Measurements from ENCODE around the gene KLHL30.

DNA sequence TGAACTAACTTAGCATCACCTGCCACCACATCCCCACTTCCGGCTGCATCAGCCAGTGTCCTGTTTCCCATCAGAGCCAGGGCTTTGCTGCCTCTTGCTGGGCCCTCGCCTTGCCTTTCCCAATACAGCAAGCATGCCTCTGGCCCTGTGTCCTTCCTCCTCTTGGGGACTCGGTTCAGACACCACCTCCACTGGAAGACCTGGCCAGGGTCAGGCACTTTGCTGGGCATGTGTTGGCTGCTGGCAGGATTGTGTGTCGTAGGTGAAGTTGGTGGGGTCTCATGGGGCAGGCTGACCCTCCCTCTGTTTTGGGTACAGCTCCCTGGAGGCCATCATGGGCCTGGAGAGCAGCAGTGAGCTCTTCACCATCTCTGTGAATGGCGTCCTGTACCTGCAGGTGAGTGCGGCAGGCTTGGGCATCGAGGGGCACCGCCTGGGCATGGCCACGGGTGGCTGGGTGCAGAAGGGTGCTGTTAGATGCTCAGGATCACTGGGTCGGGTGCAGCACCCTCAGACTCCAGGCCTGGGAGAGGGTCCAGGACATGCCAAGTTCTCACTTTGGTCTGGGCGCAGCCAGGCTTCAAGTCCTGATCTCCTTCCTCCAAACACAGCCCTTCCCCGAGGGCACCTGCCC lies 26.9 kb downstream of the KLHL30 start:
- TF ChIP-seq, protein P1, sequence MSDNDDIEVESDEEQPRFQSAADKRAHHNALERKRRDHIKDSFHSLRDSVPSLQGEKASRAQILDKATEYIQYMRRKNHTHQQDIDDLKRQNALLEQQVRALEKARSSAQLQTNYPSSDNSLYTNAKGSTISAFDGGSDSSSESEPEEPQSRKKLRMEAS (IDR thresholded peaks at IDR 0.05), result no peak
- TF ChIP-seq CEBPB (IDR thresholded peaks at IDR 0.05) (no peak), EP300 (IDR thresholded peaks at IDR 0.05; ENCODE audit: borderline replicate concordance) (no peak), RAD21 (IDR thresholded peaks at IDR 0.05; ENCODE audit: low read depth) (no peak), TEAD4 (IDR thresholded peaks at IDR 0.05) (no peak), YY1 (IDR thresholded peaks at IDR 0.05; ENCODE audit: low read depth) (no peak), FOXM1 (IDR thresholded peaks at IDR 0.05; ENCODE audit: borderline replicate concordance, low read depth) (no peak), ZBTB7A (IDR thresholded peaks at IDR 0.05; ENCODE audit: low read depth) (no peak), CREB1 (IDR thresholded peaks at IDR 0.05; ENCODE audit: low read depth) (no peak), TCF12 (IDR thresholded peaks at IDR 0.05; ENCODE audit: low read depth) (no peak), EGR1 (IDR thresholded peaks at IDR 0.05) (no peak)
- TF ChIP-seq, protein P2, sequence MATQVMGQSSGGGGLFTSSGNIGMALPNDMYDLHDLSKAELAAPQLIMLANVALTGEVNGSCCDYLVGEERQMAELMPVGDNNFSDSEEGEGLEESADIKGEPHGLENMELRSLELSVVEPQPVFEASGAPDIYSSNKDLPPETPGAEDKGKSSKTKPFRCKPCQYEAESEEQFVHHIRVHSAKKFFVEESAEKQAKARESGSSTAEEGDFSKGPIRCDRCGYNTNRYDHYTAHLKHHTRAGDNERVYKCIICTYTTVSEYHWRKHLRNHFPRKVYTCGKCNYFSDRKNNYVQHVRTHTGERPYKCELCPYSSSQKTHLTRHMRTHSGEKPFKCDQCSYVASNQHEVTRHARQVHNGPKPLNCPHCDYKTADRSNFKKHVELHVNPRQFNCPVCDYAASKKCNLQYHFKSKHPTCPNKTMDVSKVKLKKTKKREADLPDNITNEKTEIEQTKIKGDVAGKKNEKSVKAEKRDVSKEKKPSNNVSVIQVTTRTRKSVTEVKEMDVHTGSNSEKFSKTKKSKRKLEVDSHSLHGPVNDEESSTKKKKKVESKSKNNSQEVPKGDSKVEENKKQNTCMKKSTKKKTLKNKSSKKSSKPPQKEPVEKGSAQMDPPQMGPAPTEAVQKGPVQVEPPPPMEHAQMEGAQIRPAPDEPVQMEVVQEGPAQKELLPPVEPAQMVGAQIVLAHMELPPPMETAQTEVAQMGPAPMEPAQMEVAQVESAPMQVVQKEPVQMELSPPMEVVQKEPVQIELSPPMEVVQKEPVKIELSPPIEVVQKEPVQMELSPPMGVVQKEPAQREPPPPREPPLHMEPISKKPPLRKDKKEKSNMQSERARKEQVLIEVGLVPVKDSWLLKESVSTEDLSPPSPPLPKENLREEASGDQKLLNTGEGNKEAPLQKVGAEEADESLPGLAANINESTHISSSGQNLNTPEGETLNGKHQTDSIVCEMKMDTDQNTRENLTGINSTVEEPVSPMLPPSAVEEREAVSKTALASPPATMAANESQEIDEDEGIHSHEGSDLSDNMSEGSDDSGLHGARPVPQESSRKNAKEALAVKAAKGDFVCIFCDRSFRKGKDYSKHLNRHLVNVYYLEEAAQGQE (IDR thresholded peaks at IDR 0.05; ENCODE audit: low read depth), result no peak
- TF ChIP-seq, protein P3, sequence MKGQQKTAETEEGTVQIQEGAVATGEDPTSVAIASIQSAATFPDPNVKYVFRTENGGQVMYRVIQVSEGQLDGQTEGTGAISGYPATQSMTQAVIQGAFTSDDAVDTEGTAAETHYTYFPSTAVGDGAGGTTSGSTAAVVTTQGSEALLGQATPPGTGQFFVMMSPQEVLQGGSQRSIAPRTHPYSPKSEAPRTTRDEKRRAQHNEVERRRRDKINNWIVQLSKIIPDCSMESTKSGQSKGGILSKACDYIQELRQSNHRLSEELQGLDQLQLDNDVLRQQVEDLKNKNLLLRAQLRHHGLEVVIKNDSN (IDR thresholded peaks at IDR 0.05), result no peak

Data from Ishikawa (cell line).